Measurements from ENCODE around the gene U2AF2.
A peak's percentile ranks its signal among the peaks of the same experiment; 100 is the strongest.

The U2AF2 gene

GRCh38 chr19:55644191-55644833 is 10.5 kb upstream of the U2AF2 start:
- DNase-seq, result no peak

- no peak for DNase-seq
Observed at GRCh38 chr19:55644842-55645511, 9.9 kb upstream of the U2AF2 start.

GRCh38 chr19:55645512-55645881 is 9.3 kb upstream of the U2AF2 start:
- no peak for DNase-seq

- DNase-seq, result no peak
Observed at GRCh38 chr19:55646889-55647731, 7.7 kb upstream of the U2AF2 start.

- DNase-seq, result peak; percentile 64
Observed at GRCh38 chr19:55647732-55648584, 6.9 kb upstream of the U2AF2 start, which contains the start of gene CCDC106. Gene CCDC106 (plus strand): TSS chr19:55648212. CDS start chr19:55649047, 835 bp downstream.

GRCh38 chr19:55648585-55649267 is 6.1 kb upstream of the U2AF2 start:
- DNase-seq, result no peak

- DNase-seq, result no peak
Observed at GRCh38 chr19:55649268-55650125, 5.3 kb upstream of the U2AF2 start.

GRCh38 chr19:55650126-55650557 is 4.7 kb upstream of the U2AF2 start:
- DNase-seq, result no peak

GRCh38 chr19:55650602-55651230 is 4.1 kb upstream of the U2AF2 start:
- DNase-seq, result no peak

GRCh38 chr19:55651236-55651635 is 3.6 kb upstream of the U2AF2 start:
- DNase-seq, result no peak

- no peak for DNase-seq
Observed at GRCh38 chr19:55652311-55653128, 2.3 kb upstream of the U2AF2 start.

- peak; percentile 98 for DNase-seq
Observed at GRCh38 chr19:55653651-55654322, 1.0 kb upstream of the U2AF2 start.

- DNase-seq, result peak; percentile 99
Observed at GRCh38 chr19:55654323-55654867, 440 bp upstream of the U2AF2 start.

GRCh38 chr19:55655648-55656040 is 809 bp downstream of the U2AF2 start:
- no peak for DNase-seq

- DNase-seq, result no peak
Observed at GRCh38 chr19:55656552-55656951, 1.7 kb downstream of the U2AF2 start.

- DNase-seq, result no peak
Observed at GRCh38 chr19:55656988-55657747, 2.3 kb downstream of the U2AF2 start.

- DNase-seq, result no peak
Observed at GRCh38 chr19:55658846-55659459, 4.1 kb downstream of the U2AF2 start.

- DNase-seq, result no peak
Observed at GRCh38 chr19:55659822-55660221, 5.0 kb downstream of the U2AF2 start.

Measured in NCI-H1694 treated with DMSO at 0.1 percent for 48 hours (cell line).